ENCODE measurements around the gene DYSF.

The DYSF gene

GRCh38 chr2:71559080-71559827 lies 105.9 kb downstream of the DYSF start:
- DNase-seq (ENCODE audit: insufficient read length): no peak
- TF ChIP-seq POLR2A (IDR thresholded peaks at IDR 0.05; ENCODE audit: low read depth, low read length) (no peak), TAF1 (IDR thresholded peaks at IDR 0.05; ENCODE audit: borderline replicate concordance, low read depth, low read length) (no peak), POLR2AphosphoS5 (IDR thresholded peaks at IDR 0.05; ENCODE audit: low read depth, low read length) (no peak)
- no peak for FAIRE-seq

GRCh38 chr2:71559828-71560637 lies 106.7 kb downstream of the DYSF start:
- FAIRE-seq (no peak), DNase-seq (ENCODE audit: insufficient read length) (no peak)
- TF ChIP-seq POLR2A (IDR thresholded peaks at IDR 0.05; ENCODE audit: low read depth, low read length) (no peak), TAF1 (IDR thresholded peaks at IDR 0.05; ENCODE audit: borderline replicate concordance, low read depth, low read length) (no peak), POLR2AphosphoS5 (IDR thresholded peaks at IDR 0.05; ENCODE audit: low read depth, low read length) (no peak)

GRCh38 chr2:71560638-71561011 lies 107.3 kb downstream of the DYSF start:
- DNase-seq (ENCODE audit: insufficient read length) (no peak), FAIRE-seq (no peak)

GRCh38 chr2:71561441-71562267 lies 108.3 kb downstream of the DYSF start:
- no peak for TF ChIP-seq POLR2A (IDR thresholded peaks at IDR 0.05; ENCODE audit: low read depth, low read length)
- TF ChIP-seq POLR2AphosphoS5 (IDR thresholded peaks at IDR 0.05; ENCODE audit: low read depth, low read length): no peak
- no peak for TF ChIP-seq TAF1 (IDR thresholded peaks at IDR 0.05; ENCODE audit: borderline replicate concordance, low read depth, low read length)
- FAIRE-seq (no peak), DNase-seq (ENCODE audit: insufficient read length) (no peak)

More at GRCh38 chr2:71560638-71561011, 107.3 kb downstream of the DYSF start:
- TF ChIP-seq POLR2AphosphoS5 (IDR thresholded peaks at IDR 0.05; ENCODE audit: low read depth, low read length): no peak
- no peak for TF ChIP-seq TAF1 (IDR thresholded peaks at IDR 0.05; ENCODE audit: borderline replicate concordance, low read depth, low read length)
- no peak for TF ChIP-seq POLR2A (IDR thresholded peaks at IDR 0.05; ENCODE audit: low read depth, low read length)

GRCh38 chr2:71562518-71562917 lies 109.2 kb downstream of the DYSF start:
- TF ChIP-seq POLR2A (IDR thresholded peaks at IDR 0.05; ENCODE audit: low read depth, low read length) (no peak), POLR2AphosphoS5 (IDR thresholded peaks at IDR 0.05; ENCODE audit: low read depth, low read length) (no peak), TAF1 (IDR thresholded peaks at IDR 0.05; ENCODE audit: borderline replicate concordance, low read depth, low read length) (no peak)
- FAIRE-seq: no peak
- no peak for DNase-seq (ENCODE audit: insufficient read length)

GRCh38 chr2:71563872-71564271 lies 110.5 kb downstream of the DYSF start:
- no peak for DNase-seq (ENCODE audit: insufficient read length)
- TF ChIP-seq POLR2A (IDR thresholded peaks at IDR 0.05; ENCODE audit: low read depth, low read length): no peak
- no peak for TF ChIP-seq POLR2AphosphoS5 (IDR thresholded peaks at IDR 0.05; ENCODE audit: low read depth, low read length)
- no peak for TF ChIP-seq TAF1 (IDR thresholded peaks at IDR 0.05; ENCODE audit: borderline replicate concordance, low read depth, low read length)
- no peak for FAIRE-seq

- TF ChIP-seq POLR2AphosphoS5 (IDR thresholded peaks at IDR 0.05; ENCODE audit: low read depth, low read length): no peak
- DNase-seq (ENCODE audit: insufficient read length) (no peak), FAIRE-seq (no peak)
Measured at GRCh38 chr2:71564361-71564760, 111.0 kb downstream of the DYSF start.

- DNase-seq (ENCODE audit: insufficient read length) (no peak), FAIRE-seq (no peak)
- TF ChIP-seq POLR2A (IDR thresholded peaks at IDR 0.05; ENCODE audit: low read depth, low read length) (no peak), POLR2AphosphoS5 (IDR thresholded peaks at IDR 0.05; ENCODE audit: low read depth, low read length) (no peak), TAF1 (IDR thresholded peaks at IDR 0.05; ENCODE audit: borderline replicate concordance, low read depth, low read length) (no peak)
Measured at GRCh38 chr2:71564790-71565189, 111.4 kb downstream of the DYSF start.

- FAIRE-seq (no peak), DNase-seq (ENCODE audit: insufficient read length) (no peak)
- no peak for TF ChIP-seq POLR2AphosphoS5 (IDR thresholded peaks at IDR 0.05; ENCODE audit: low read depth, low read length)
- no peak for TF ChIP-seq TAF1 (IDR thresholded peaks at IDR 0.05; ENCODE audit: borderline replicate concordance, low read depth, low read length)
- no peak for TF ChIP-seq POLR2A (IDR thresholded peaks at IDR 0.05; ENCODE audit: low read depth, low read length)
Measured at GRCh38 chr2:71566372-71566771, 113.0 kb downstream of the DYSF start.

- no peak for TF ChIP-seq POLR2AphosphoS5 (IDR thresholded peaks at IDR 0.05; ENCODE audit: low read depth, low read length)
- no peak for TF ChIP-seq TAF1 (IDR thresholded peaks at IDR 0.05; ENCODE audit: borderline replicate concordance, low read depth, low read length)
- no peak for FAIRE-seq
- DNase-seq (ENCODE audit: insufficient read length): no peak
Measured at GRCh38 chr2:71567625-71568024, 114.3 kb downstream of the DYSF start.

GRCh38 chr2:71568103-71568502 lies 114.7 kb downstream of the DYSF start:
- TF ChIP-seq POLR2A (IDR thresholded peaks at IDR 0.05; ENCODE audit: low read depth, low read length) (no peak), TAF1 (IDR thresholded peaks at IDR 0.05; ENCODE audit: borderline replicate concordance, low read depth, low read length) (no peak), POLR2AphosphoS5 (IDR thresholded peaks at IDR 0.05; ENCODE audit: low read depth, low read length) (no peak)
- FAIRE-seq (no peak), DNase-seq (ENCODE audit: insufficient read length) (no peak)
